ENCODE measurements around the gene MAGEF1.

The MAGEF1 gene

DNA sequence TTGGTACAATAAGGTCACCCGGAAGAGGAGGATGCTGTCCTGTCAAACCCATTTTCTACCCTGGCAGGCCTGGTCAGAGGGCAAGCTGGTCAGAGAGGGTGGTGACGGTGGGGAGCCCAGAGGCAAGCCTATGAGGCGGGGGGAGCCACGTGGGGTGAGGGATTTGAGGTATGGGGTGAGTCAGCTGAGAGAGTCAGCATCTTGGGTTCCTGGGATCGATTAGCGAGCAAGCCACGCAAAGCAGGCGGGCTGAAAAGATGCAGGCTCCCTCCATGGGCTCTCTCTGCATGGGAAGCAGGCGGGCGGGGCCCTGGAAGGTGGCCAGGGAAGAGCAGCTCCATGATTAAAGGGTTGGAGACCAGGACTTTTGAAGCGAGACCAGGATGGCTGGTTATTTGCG lies 48.1 kb downstream of the MAGEF1 start:
- DNase-seq = peak; percentile 56

DNA sequence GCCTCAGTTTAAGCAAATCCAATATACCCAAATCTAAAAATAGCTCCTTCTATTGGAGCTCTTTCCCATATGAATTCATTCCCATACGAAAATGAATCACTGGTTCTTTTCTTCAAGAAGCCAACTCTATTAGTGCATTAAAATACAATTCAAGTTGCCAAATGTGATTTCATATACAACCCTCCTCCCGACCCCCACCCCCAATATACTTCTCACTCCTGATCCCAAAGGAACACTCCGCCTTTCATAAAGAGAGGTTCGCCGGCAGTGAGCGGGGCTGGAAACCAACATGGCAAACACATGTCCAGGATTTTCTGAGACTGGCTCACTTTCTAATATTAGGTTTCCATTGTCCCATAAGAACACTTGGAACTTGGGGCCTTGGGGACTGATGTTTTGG lies 48.5 kb downstream of the MAGEF1 start:
- DNase-seq = no peak

DNA sequence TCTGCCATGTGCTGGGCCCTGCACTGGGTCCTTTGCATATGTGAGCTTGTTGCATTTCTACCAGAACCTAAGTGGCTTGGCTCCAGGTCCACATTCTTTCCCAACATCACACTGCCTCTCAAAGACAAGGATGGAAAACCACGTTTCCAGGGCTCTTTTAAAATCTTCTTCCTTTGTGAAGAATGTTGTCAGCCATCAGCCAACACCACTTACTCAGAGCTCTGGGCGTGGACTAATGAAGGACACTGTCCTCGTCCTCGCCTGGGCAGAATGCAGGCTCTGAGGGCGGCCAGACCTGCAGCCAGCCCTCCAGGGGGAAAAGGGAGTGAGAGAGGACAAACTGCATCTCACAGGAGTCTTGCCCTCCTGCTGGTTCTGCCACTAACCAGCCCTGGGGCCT lies 49.7 kb downstream of the MAGEF1 start:
- no peak for DNase-seq

DNA sequence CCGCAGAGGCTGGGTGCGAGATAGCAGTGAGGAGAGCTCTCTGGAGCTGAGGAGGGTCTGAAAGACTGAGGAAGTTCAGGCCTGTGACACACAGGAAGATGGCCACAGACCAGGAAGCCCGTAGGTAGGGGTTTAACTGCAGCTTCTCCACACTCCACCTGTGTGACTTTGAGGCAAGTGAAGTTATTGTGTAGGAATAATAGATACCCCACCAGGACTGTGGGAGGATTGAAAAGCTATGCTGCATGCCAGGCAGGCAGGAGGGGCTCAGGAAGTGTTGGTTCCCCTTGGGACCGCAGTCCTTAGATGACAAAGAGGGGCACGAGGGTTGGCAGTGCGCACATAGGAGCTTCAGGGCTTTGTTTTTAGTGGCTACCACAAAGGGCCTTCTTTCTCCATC lies 50.9 kb downstream of the MAGEF1 start:
- no peak for DNase-seq

Measured in right hindlimb (tissue), 1 donor.